Measurements from ENCODE around the gene PALLD. TPM values are rescaled to one million over a fixed set of nuclear protein-coding genes. Genes with fewer than 3 reads are reported as not detected.

PALLD gene
- total and polyA plus RNA-seq, 2 donors = 441 to 760 TPM

DNA sequence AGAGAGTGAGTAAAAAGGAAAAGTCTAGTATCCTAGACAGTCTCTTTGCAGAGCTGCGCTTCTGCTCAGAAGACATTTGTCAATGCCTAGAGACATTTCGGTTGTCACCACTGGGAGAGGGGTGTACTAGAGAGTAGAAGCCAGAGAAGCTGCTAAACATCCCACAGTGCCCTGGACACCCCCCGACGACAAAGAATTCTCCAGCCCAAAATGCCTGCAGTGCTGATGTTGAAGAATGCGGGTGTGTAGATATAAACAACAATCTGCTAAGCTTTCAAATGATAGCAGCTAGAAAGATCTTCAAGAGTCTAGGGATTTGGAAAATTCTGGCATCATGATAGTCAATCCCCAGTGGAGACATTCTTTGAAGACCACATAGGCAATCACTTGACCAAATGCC is 90.1 kb downstream of the PALLD start:
- WGBS = 67% methylated on average over 5 of the region's 5 CpGs
- no peak overlapping the region for H3K27ac ChIP-seq (ENCODE audit: low read depth)
- no peaks in the 10 kb centered on the region for H3K36me3 ChIP-seq (ENCODE audit: insufficient read depth)
- H3K4me3 ChIP-seq (ENCODE audit: low read depth, low read length) = no peak overlapping the region
- no peak for DNase-seq (ENCODE audit: extremely low spot score)
- no peaks in the 10 kb centered on the region for H3K4me1 ChIP-seq (ENCODE audit: insufficient read depth)

DNA sequence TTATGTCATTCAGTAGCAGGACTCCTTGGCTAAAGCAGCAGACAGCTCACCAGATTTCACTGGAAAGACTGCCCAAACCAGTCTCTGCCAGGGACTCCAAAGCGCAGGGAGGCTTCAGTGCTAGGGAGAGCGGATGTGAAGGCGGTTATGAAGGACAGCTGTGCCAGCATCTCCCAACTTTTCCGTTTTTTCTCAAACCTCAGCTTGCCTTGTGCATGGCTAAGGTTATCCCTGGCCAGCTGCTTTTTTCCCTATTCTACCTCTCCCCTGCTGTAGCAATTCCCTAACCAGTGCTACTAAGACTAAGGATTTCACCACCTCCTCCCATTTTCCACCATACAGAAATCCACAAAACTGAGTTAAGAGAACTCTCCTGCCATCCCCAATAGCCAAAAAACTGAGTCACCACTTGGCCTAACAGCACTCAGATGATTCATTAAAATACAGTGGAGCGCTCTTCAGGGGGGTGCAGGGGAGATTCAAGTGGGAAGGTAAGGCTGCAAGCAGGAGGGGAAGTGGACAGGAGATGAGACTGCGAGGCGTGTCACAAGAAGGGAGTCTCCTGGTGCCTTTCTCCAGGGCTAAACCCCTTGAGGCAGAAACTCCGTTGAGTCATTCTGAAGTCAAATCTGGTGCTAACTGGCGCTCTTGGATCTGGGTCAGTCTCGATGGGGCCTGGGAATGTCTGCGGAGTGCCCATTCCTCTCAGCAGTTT is 90.7 kb downstream of the PALLD start:
- no peaks in the 10 kb centered on the region for H3K4me1 ChIP-seq (ENCODE audit: insufficient read depth)
- no peak overlapping the region for H3K27ac ChIP-seq (ENCODE audit: low read depth)
- no peak for DNase-seq (ENCODE audit: extremely low spot score)
- no peaks in the 10 kb centered on the region for H3K36me3 ChIP-seq (ENCODE audit: insufficient read depth)
- 63% methylated on average over 11 of the region's 11 CpGs for WGBS
- no peak overlapping the region for H3K4me3 ChIP-seq (ENCODE audit: low read depth, low read length)

DNA sequence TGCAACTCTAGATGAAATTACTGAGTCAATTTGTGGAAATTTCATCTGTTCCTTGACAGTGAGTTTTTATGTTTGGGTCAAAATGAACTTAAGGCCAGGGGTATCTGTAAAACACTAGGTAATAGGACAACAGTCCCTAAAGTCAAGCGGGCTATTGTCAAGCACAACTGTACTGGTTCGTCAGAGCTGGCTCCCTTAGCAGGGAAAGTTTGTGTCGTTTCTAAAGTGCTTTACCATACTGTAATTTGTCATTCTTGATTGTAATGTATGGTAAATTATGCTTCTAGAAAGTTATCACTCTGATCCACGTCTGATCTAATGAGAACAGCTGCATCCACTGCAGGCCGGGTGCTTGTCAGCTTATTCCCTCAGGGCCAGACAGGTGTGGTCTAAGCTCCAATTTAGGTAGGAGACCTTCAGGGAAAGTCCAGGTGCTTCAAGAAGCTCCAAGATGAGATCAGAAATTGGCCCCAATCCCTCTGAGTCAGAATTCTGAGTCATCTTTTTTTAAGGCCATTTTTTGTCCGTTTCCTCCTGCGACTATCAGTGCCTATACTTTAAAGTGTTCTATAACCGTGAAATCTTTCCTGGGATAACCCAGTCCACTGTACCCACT is 92.2 kb downstream of the PALLD start:
- DNase-seq (ENCODE audit: extremely low spot score) = no peak
- no peak overlapping the region for H3K27ac ChIP-seq (ENCODE audit: low read depth)
- WGBS = 60% methylated on average over 8 of the region's 8 CpGs
- H3K4me1 ChIP-seq (ENCODE audit: insufficient read depth) = no peaks in the 10 kb centered on the region
- H3K36me3 ChIP-seq (ENCODE audit: insufficient read depth) = no peaks in the 10 kb centered on the region
- H3K4me3 ChIP-seq (ENCODE audit: low read depth, low read length) = no peak overlapping the region

DNA sequence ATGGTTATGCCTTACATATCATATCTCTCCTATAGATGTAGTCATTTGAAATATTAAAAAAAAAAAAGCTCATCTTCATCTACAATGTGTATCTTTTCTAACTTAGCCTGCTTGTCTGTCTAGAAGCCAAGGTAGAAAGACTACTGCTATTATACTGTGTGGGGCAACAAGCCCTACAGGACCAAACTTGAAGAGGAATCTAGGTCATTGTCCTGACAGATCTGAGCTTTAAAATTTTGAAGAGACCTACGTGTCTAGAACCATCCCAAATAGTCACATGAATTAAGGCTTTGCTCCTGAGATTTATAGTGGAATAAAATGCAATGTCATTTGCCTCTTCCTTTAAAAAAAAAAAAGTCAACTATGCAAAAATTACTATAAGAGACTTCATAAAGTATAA is 95.8 kb downstream of the PALLD start:
- Histone ChIP-seq H3K27ac (ENCODE audit: low read depth) (no peak overlapping the region), H3K4me3 (ENCODE audit: low read depth, low read length) (no peak overlapping the region), H3K4me1 (ENCODE audit: insufficient read depth) (no peaks in the 10 kb centered on the region), H3K36me3 (ENCODE audit: insufficient read depth) (no peaks in the 10 kb centered on the region)
- 79% methylated on average over 1 of the region's 1 CpG for WGBS
- no peak for DNase-seq (ENCODE audit: extremely low spot score)

DNA sequence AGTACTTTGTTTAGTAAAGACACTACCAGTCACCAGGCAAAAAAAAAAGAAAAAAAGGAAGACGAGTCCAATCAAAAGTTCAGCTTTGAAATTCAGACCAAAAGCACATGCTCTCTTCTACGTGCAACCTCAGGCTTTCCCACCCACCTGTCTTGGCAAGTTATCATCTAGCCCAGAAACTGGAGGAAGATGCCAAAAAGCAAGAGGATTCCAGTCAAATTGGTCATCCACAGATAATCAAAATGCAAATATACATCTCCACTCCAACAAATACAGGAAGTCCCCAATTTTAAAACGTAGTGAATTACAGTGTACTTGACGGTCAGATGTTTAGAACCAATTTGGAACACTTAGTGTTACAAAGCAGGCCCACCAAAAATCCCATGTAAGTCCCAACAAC is 96.5 kb downstream of the PALLD start:
- H3K36me3 ChIP-seq (ENCODE audit: insufficient read depth) = no peaks in the 10 kb centered on the region
- no peaks in the 10 kb centered on the region for H3K4me1 ChIP-seq (ENCODE audit: insufficient read depth)
- H3K4me3 ChIP-seq (ENCODE audit: low read depth, low read length) = no peak overlapping the region
- no peak for DNase-seq (ENCODE audit: extremely low spot score)
- no peak overlapping the region for H3K27ac ChIP-seq (ENCODE audit: low read depth)
- WGBS = 69% methylated on average over 4 of the region's 4 CpGs

DNA sequence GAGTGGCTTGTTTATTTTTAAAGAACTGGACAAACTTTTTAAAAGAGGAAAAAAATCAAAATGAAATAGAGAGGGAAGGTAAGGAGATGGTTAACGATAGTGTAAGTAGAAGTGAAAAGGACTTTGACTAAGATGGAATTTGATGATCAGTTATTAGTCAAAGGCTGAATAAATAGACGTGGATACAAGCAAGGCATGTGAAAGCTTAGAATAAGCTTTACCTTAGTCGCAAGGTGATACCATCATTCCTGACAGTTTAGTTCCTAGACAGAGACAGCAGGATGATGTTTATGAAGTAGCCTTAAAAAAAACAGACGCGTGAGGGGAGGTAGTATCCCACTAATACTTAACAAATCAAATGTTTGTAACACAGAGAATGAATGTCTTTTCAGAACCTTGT is 97.3 kb downstream of the PALLD start:
- Histone ChIP-seq H3K4me3 (ENCODE audit: low read depth, low read length) (no peak overlapping the region), H3K27ac (ENCODE audit: low read depth) (no peak overlapping the region), H3K4me1 (ENCODE audit: insufficient read depth) (no peaks in the 10 kb centered on the region), H3K36me3 (ENCODE audit: insufficient read depth) (no peaks in the 10 kb centered on the region)
- WGBS = 93% methylated on average over 5 of the region's 5 CpGs
- DNase-seq (ENCODE audit: extremely low spot score) = no peak

DNA sequence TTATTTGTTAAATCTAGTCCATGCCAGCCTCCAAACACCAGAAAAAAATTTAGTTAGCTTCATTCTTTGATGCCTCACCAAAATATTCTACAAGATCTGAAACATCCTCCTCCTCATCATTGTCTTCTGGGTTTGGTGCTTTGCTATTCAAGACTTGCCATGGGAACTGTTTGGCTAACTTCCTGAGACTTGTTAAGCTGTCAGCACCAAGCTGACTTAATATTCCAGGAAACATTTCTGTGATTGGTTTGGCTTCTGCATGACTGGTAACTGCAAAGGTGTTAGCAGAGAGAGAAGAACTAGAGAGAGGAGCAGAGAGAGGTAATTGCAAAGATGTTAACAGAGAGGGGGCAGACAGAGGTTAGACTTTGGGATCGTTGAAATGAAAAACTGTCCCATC is 101.3 kb downstream of the PALLD start:
- no peak overlapping the region for H3K4me3 ChIP-seq (ENCODE audit: low read depth, low read length)
- WGBS = 54% methylated on average over 1 of the region's 1 CpG
- H3K27ac ChIP-seq (ENCODE audit: low read depth) = no peak overlapping the region
- no peaks in the 10 kb centered on the region for H3K36me3 ChIP-seq (ENCODE audit: insufficient read depth)
- no peak for DNase-seq (ENCODE audit: extremely low spot score)
- H3K4me1 ChIP-seq (ENCODE audit: insufficient read depth) = no peaks in the 10 kb centered on the region

DNA sequence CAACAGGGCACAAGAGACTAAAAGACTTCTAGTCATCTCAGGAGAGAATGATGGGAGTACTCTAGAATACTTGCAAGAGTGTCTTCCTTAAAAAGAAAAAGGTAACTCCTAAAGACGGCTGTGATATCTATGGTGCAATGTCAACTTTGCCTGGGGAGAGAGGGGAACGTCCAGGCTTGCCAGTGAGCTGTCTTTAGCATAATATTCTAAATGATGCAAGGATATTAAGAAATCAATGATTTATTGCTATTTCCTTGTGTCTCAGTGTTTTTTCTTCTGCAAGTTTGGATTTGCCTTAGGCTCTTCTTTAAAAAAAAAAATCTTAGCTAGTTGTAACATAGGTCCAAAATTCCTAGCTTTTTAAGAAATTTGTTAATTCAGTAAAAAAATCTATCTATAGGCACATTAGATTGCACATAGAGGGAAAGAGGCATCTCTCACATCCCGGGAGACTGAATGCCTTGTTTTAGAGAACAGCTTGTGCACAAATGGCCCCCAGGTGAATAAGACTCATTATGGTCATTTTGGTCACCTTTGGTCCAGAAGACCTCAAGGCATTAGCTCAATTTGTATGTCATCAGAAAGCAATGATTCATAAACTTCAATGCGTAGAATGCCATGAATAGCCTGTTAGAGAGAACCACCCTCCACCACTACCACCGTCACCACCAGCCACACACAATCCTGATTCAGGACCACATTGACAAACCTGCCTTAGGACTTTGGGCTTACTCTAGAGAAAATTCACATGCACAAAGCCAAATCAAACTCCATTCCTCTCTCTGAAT is 104.1 kb downstream of the PALLD start:
- Histone ChIP-seq H3K4me1 (ENCODE audit: insufficient read depth) (no peaks in the 10 kb centered on the region), H3K27ac (ENCODE audit: low read depth) (no peak overlapping the region), H3K4me3 (ENCODE audit: low read depth, low read length) (no peak overlapping the region), H3K36me3 (ENCODE audit: insufficient read depth) (no peaks in the 10 kb centered on the region)
- 86% methylated on average over 5 of the region's 5 CpGs for WGBS
- DNase-seq (ENCODE audit: extremely low spot score) = no peak

DNA sequence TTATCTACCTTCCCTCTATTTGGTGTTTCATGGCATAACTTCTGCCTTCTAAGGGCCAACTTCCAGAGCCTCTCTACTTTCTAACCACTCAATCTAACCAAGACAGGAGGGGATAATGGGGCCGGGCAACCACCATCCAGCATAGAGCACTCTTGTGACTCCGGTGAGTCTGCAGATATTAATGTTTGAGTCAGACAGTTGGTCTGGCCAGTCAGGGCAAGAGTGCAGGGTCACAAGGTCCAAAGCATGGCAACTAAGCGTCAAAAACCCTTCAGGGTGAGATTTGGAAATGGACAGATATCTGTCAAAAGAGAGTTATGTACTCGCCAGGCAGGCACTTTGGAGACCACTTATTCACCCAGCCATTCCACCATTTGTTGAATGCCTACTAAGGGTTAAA is 105.0 kb downstream of the PALLD start:
- H3K36me3 ChIP-seq (ENCODE audit: insufficient read depth) = no peaks in the 10 kb centered on the region
- H3K27ac ChIP-seq (ENCODE audit: low read depth) = no peak overlapping the region
- H3K4me1 ChIP-seq (ENCODE audit: insufficient read depth) = no peaks in the 10 kb centered on the region
- DNase-seq (ENCODE audit: extremely low spot score) = no peak
- H3K4me3 ChIP-seq (ENCODE audit: low read depth, low read length) = no peak overlapping the region
- 85% methylated on average over 4 of the region's 4 CpGs for WGBS

DNA sequence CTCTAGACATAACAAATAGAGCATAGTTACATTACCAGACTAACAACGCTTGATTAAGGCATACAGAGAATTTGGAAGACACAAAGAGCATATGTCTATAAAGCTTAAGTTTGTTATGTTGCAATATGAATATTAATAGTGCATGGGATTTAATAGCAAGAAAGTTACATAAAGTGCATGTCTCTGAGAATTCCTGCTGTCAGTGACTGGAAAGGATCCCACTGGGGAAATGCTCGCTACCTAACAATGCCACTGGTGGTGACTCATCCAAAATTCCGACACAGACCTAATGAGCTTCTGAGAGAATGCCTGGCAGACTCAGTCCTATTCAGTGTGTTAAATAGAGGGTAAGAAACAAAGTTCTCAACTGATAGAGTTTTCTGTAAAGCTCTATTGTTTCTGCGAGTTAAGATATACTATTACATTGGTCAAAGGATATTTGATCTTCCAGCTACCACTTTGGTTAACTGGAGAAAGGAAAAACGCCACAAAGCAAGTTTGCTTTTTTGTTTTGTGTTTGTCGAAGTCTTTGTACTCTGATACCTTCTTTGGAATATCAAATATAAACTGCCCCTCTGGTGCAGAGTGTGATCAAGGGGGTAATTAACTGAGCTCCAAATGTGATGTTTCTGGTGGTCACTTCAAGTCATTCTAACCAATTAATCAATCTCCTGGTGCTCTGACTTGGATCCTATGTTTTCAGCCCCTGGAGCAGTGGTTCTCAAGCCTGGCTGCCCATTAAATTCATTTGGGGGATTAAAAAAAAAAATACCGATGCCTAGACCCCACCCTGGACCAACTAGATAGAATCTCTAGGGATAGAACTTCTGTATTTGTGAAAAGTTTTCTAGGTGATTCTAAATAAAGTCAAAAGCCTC is 107.9 kb downstream of the PALLD start:
- H3K27ac ChIP-seq (ENCODE audit: low read depth) = no peak overlapping the region
- no peaks in the 10 kb centered on the region for H3K36me3 ChIP-seq (ENCODE audit: insufficient read depth)
- no peak for DNase-seq (ENCODE audit: extremely low spot score)
- H3K4me3 ChIP-seq (ENCODE audit: low read depth, low read length) = no peak overlapping the region
- WGBS = 51% methylated on average over 7 of the region's 7 CpGs
- no peaks in the 10 kb centered on the region for H3K4me1 ChIP-seq (ENCODE audit: insufficient read depth)

DNA sequence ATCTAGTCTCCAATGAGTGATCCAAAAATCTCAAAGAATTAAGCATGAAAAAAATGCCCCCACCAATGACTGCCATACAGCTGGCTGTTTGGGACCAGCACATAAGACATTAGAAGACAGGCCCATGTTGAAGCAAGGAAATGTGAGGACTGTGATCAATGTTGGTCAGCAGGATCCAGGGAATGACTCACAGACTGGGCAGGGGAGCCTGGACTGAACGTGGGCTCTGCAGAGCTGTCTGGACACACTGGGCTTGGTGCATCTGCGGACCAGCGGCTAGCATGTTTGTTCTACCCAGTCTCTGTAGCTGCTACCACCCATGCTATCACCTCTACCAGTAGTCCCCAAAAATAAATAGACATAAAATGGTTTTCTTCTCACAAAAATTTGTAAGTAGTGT is 108.6 kb downstream of the PALLD start:
- H3K27ac ChIP-seq (ENCODE audit: low read depth) = no peak overlapping the region

DNA sequence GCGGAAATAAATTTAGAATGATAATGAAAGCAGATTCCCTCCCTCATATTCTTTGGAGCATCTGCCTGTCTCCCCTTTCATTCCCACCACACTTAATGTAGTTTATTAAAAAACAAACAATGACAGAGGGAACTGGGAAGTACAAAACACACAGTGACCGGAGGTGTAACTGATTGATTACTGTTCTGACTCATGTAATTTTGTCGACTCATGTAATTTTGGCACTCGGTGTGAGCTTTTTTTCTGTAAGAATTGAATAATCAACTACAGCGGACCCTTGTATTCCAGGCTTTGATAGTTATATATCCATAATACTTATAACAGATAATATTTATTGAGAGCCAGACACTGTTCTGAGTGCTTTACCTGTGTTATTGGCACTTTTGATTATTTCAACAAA is 110.4 kb downstream of the PALLD start:
- H3K4me3 ChIP-seq (ENCODE audit: low read depth, low read length) = no peak overlapping the region
- DNase-seq (ENCODE audit: extremely low spot score) = no peak
- H3K36me3 ChIP-seq (ENCODE audit: insufficient read depth) = no peaks in the 10 kb centered on the region
- H3K4me1 ChIP-seq (ENCODE audit: insufficient read depth) = no peaks in the 10 kb centered on the region
- H3K27ac ChIP-seq (ENCODE audit: low read depth) = no peak overlapping the region
- WGBS = 97% methylated on average over 5 of the region's 5 CpGs

More for the DNA sequence above, 108.6 kb downstream of the PALLD start:
- Histone ChIP-seq H3K36me3 (ENCODE audit: insufficient read depth) (no peaks in the 10 kb centered on the region), H3K4me3 (ENCODE audit: low read depth, low read length) (no peak overlapping the region), H3K4me1 (ENCODE audit: insufficient read depth) (no peaks in the 10 kb centered on the region)
- 66% methylated on average over 3 of the region's 3 CpGs for WGBS
- DNase-seq (ENCODE audit: extremely low spot score) = no peak

DNA sequence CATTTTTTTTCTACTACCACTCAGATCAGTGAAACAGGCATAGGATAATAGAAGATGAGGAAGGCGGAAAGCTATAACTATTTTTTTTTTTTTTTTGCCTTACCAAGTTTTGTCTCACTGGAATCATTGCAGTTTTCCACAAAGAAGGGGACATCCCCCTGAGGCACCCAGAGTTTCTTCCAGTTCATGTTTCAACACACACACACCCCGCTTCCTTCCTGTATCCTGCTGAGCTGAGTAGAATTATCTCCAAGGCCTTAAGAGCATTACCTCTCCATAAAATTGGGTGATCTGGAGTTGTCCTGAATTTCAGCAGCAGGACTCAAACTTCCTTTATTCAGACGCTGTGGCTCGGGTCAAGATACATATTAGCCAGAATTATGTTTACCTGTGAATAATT is 111.9 kb downstream of the PALLD start:
- Histone ChIP-seq H3K4me3 (ENCODE audit: low read depth, low read length) (no peak overlapping the region), H3K27ac (ENCODE audit: low read depth) (no peak overlapping the region), H3K4me1 (ENCODE audit: insufficient read depth) (no peaks in the 10 kb centered on the region), H3K36me3 (ENCODE audit: insufficient read depth) (no peaks in the 10 kb centered on the region)
- WGBS = 83% methylated on average over 4 of the region's 4 CpGs
- no peak for DNase-seq (ENCODE audit: extremely low spot score)

All from urinary bladder (tissue), 4 donors.